ENCODE measurements around the gene OR13A1. TPM values are rescaled to one million over a fixed set of nuclear protein-coding genes. Genes with fewer than 3 reads are reported as not detected.
"Not testable (repeated sequence)": the region's sequence is repeated elsewhere in the genome, so short reads cannot be mapped to it uniquely, and the experiment has no call there.

Gene OR13A1
- total RNA-seq, 2 experiments from 2014 or later: not detected

DNA sequence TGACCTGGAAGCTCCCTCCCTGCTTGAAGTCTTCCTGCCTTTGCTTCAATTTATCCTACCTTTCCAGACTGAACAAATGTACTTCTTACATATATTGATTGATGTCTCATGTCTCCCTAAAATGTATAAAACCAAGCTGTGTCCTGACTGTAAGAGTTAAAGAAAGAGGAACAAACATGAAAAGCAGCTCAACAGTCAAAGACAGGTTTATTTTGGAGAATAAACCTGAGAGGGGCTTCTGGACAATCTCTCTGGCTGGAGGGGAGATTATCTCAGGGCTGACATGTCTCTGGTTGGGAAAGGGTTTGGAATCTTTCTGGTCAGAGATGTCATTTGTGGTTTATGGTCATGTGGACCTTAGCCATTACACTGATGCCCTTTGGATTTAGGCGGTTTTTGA lies 41.0 kb downstream of the OR13A1 start:
- Mint-ChIP-seq H3K4me1 (no peaks in the 10 kb centered on the region), H3K27me3 (peaks cover 25% of the 10 kb centered on the region), H3K36me3 (ENCODE audit: low read depth) (no peaks in the 10 kb centered on the region), H3K4me3 (no peak overlapping the region), H3K27ac (no peak overlapping the region), H3K9me3 (no peaks in the 10 kb centered on the region)
- ChIA-PET POLR2A (no interaction called here), CTCF (no interaction called here)
- no peak for DNase-seq

DNA sequence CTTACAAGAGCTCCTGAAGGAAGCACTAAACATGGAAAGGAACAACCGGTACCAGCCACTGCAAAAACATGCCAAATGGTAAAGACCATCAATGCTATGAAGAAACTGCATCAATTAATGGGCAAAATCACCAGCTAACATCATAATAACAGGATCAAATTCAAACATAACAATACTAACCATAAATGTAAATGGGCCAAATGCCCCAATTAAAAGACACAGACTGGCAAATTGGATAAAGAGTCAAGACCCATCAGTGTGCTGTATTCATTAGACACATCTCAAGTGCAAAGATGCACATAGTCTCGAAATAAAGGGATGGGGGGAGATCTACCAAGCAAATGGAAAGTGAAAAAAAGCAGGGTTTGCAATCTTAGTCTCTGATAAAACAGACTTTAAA lies 47.6 kb downstream of the OR13A1 start:
- DNase-seq; H3K4me1 Mint-ChIP-seq; CTCF ChIA-PET; POLR2A ChIA-PET; H3K4me3 Mint-ChIP-seq; H3K9me3 Mint-ChIP-seq; H3K36me3 Mint-ChIP-seq (ENCODE audit: low read depth); H3K27ac Mint-ChIP-seq: not testable (repeated sequence)
- H3K27me3 Mint-ChIP-seq: peaks cover 58% of the 10 kb centered on the region

DNA sequence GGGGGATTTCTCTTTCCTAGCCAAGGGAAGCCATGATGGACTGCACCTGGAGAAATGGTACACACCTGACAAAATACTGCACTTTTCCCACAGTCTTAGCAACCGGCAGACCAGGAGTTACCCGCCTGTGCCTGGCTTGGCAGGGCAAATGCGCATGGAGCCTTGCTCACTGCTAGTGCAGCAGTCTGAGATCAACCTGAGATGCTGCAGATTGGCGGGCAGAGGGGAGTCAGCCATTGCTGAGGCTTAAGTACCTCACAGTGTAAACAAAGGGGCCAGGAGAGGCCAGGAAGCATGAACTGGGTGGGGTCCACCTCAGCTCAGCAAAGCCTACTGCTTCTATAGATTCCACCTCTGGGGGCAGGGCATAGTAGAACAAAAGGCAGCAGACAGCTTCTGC lies 49.4 kb downstream of the OR13A1 start:
- H3K36me3 Mint-ChIP-seq (ENCODE audit: low read depth): no peaks in the 10 kb centered on the region
- H3K4me3 Mint-ChIP-seq: no peak overlapping the region
- POLR2A ChIA-PET: no interaction called here
- CTCF ChIA-PET: interaction anchor here (1.1 kb wide), 1 partner anchor 16 kb away, joined by 3 read pairs; no protein-coding TSS in a partner anchor
- no peaks in the 10 kb centered on the region for H3K4me1 Mint-ChIP-seq
- no peak for DNase-seq
- H3K27me3 Mint-ChIP-seq: peaks cover 66% of the 10 kb centered on the region
- no peaks in the 10 kb centered on the region for H3K9me3 Mint-ChIP-seq
- no peak overlapping the region for H3K27ac Mint-ChIP-seq

DNA sequence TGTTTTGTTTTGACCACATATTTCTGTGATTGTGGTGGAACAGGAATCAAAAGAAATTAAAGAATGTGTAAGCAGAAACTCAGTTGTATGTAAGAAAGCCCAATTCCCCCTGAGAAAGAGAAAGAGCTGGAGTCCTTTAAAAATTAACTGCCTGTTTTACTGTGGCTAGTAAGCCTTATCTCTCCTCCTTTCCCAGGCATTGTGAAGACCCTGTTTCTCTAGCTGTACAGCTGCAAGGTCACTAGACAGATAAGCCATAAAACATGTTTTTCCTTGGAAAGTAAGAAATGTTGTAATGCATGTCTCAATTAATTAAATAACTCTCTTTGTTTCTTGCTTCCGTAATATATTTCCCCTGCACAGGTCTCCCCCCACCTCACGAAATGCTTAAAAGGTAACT lies 53.5 kb downstream of the OR13A1 start:
- no peak for DNase-seq
- no peaks in the 10 kb centered on the region for H3K4me1 Mint-ChIP-seq
- H3K9me3 Mint-ChIP-seq: no peaks in the 10 kb centered on the region
- ChIA-PET POLR2A (no interaction called here), CTCF (interaction anchor here (2.1 kb wide), 1 partner anchor 12 kb away, joined by 9 read pairs; no protein-coding TSS in a partner anchor)
- no peak overlapping the region for H3K27ac Mint-ChIP-seq
- no peak overlapping the region for H3K4me3 Mint-ChIP-seq
- no peaks in the 10 kb centered on the region for H3K36me3 Mint-ChIP-seq (ENCODE audit: low read depth)
- H3K27me3 Mint-ChIP-seq: peaks cover 30% of the 10 kb centered on the region

DNA sequence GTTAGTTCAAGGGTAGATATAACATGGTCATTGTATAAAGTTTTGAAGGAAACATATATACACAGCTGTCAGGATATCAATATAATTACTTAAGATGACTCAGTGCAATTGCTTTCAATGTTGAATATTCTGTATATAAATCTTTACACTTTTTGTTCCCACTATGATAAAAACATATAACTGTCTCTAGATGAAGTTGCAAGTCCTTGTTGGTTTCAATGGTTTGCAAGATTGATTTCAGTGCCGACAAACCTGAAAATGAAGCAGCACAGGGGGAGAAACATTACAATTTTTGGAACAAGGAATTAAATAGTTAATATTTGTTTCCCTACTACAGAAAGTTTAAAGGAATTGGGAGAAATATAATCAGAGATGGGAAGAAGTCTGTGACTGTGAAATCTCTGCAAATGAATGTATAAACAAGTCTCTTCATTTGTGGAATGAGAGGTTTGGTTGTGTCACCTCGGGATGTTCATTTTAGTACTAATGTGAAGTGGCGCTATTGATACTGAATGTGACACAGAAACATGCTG lies 54.1 kb downstream of the OR13A1 start:
- Mint-ChIP-seq H3K9me3 (no peaks in the 10 kb centered on the region), H3K27ac (no peak overlapping the region), H3K4me3 (no peak overlapping the region), H3K4me1 (no peaks in the 10 kb centered on the region), H3K36me3 (ENCODE audit: low read depth) (no peaks in the 10 kb centered on the region), H3K27me3 (peaks cover 26% of the 10 kb centered on the region)
- CTCF ChIA-PET: interaction anchor here (0.5 kb wide), 1 partner anchor 26 kb away, joined by 4 read pairs; no protein-coding TSS in a partner anchor
- POLR2A ChIA-PET: no interaction called here
- no peak for DNase-seq

DNA sequence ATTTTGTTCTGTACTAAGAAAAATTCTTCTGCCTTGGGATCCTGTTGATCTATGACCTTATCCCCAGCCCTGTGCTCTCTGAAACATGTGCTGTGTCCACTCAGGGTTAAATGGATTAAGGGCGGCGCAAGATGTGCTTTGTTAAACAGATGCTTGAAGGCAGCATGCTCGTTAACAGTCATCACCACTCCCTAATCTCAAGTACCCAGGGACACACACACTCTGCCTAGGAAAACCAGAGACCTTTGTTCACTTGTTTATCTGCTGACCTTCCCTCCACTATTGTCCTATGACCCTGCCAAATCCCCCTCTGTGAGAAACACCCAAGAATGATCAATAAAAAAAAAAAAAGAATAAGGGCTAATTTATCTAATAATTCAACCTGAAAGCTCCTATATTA lies 54.8 kb downstream of the OR13A1 start:
- H3K4me1 Mint-ChIP-seq; DNase-seq; POLR2A ChIA-PET; H3K27ac Mint-ChIP-seq; H3K36me3 Mint-ChIP-seq (ENCODE audit: low read depth); CTCF ChIA-PET; H3K9me3 Mint-ChIP-seq; H3K4me3 Mint-ChIP-seq: not testable (repeated sequence)
- peaks cover 25% of the 10 kb centered on the region for H3K27me3 Mint-ChIP-seq

DNA sequence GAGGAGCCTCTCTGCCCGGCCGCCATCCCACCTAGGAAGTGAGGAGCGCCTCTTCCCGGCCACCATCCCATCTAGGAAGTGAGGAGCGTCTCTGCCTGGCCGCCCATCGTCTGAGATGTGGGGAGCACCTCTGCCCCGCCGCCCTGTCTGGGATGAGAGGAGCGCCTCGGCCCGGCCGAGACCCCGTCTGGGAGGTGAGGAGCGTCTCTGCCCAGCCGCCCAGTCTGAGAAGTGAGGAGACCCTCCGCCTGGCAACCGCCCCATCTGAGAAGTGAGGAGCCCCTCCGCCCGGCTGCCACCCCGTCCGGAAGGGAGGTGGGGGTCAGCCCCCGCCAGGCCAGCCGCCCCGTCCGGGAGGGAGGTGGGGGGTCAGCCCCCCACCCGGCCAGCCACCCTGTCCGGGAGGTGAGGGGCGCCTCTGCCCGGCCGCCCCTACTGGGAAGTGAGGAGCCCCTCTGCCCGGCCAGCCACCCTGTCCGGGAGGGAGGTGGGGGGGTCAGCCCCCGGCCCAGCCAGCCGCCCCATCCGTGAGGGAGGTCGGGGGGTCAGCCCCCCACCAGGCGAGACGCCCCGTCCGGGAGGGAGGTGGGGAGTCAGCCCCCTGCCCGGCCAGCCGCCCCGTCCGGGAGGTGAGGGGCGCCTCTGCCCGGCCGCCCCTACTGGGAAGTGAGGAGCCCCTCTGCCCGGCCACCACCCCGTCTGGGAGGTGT lies 55.5 kb downstream of the OR13A1 start:
- H3K4me3 Mint-ChIP-seq; DNase-seq; H3K36me3 Mint-ChIP-seq (ENCODE audit: low read depth); H3K4me1 Mint-ChIP-seq; H3K27ac Mint-ChIP-seq; POLR2A ChIA-PET; CTCF ChIA-PET; H3K9me3 Mint-ChIP-seq: not testable (repeated sequence)
- H3K27me3 Mint-ChIP-seq: peaks cover 21% of the 10 kb centered on the region

DNA sequence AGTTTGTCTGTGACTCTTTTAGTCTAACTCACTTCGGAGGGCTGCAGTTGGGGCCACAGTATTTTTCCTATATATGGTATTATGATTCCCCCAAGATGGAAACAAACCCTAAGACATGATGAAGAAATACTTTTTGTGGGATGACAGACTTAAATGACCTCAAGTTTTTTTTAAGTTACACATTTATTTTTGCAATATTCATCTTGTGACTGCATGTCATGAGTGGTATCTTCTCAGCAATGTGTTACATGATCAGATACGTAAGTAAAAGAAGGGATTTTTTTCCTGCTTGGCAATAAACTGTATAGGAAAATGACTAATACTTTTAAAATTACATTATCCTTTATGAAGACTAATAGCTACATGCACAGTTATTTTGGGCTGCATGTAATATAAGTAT lies 57.8 kb downstream of the OR13A1 start:
- DNase-seq: no peak
- Mint-ChIP-seq H3K4me3 (no peak overlapping the region), H3K27me3 (peaks cover 9% of the 10 kb centered on the region), H3K27ac (no peak overlapping the region), H3K9me3 (no peaks in the 10 kb centered on the region), H3K36me3 (ENCODE audit: low read depth) (no peaks in the 10 kb centered on the region), H3K4me1 (peaks cover 4% of the 10 kb centered on the region)
- ChIA-PET POLR2A (no interaction called here), CTCF (no interaction called here)

DNA sequence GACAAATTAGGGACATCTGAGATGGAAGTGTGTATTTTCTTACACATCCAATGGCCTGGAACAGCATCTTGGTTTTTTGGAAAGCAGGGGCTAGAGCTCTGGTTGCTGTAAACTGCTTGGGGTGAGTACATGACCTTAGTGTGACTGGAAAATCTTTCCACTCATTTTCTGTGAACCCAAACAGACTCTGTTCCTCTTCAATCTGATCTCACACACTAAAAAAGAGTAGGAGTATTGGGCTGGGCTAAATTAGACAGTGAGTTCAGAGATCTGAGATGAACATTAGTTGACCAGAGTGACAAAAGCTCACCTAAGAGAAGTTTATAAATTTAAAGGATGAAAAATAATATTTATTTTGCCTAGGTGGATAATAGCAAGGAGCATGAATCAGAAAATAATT lies 59.2 kb downstream of the OR13A1 start:
- CTCF ChIA-PET: no interaction called here
- POLR2A ChIA-PET: no interaction called here
- H3K9me3 Mint-ChIP-seq: no peaks in the 10 kb centered on the region
- no peak overlapping the region for H3K4me3 Mint-ChIP-seq
- no peak for DNase-seq
- peaks cover 4% of the 10 kb centered on the region for H3K4me1 Mint-ChIP-seq
- peaks cover under 1% of the 10 kb centered on the region for H3K27me3 Mint-ChIP-seq
- H3K27ac Mint-ChIP-seq: no peak overlapping the region
- no peaks in the 10 kb centered on the region for H3K36me3 Mint-ChIP-seq (ENCODE audit: low read depth)

DNA sequence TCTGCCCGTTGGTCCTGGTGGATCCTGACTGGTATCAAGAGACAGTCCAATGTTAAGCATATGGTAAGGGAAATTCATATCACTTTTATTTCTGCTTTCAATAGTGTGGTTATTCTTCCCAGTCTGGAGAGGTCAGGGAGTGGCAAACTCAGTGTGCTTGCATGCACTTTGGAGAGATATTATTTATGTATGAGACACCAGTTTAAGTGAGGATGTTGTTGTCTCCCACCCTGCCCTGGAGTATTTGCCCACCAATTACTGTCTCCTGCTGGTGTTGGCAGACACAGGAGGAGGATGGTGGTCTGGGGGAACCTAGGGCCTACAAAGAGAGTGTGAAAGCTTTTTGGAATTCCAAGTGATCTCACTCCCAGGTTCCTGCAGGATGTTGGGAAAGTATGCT lies 59.7 kb downstream of the OR13A1 start:
- no peaks in the 10 kb centered on the region for H3K36me3 Mint-ChIP-seq (ENCODE audit: low read depth)
- peaks cover 8% of the 10 kb centered on the region for H3K4me1 Mint-ChIP-seq
- POLR2A ChIA-PET: no interaction called here
- no peak for DNase-seq
- no peaks in the 10 kb centered on the region for H3K9me3 Mint-ChIP-seq
- H3K27me3 Mint-ChIP-seq: no peaks in the 10 kb centered on the region
- CTCF ChIA-PET: no interaction called here
- no peak overlapping the region for H3K4me3 Mint-ChIP-seq
- H3K27ac Mint-ChIP-seq: no peak overlapping the region

DNA sequence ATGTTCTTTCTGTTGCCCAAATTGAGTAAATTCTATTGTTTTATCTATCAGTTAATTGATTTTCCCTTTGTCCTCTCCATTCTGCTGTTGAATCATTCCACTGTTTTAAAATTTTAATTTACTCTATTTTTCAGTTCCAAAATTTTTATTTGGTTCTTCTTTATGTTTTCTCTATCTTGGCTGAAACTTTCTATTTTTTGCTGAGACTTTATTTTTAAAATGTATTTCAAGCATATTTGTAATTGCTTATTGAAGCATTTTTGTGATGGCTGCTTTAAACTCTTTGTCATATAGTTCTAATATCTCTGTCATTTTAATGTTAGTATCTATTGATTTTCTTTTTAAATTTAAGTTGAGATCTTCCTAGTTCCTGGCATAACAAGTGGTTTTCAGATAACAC lies 60.5 kb downstream of the OR13A1 start:
- H3K36me3 Mint-ChIP-seq (ENCODE audit: low read depth): no peaks in the 10 kb centered on the region
- no peak overlapping the region for H3K27ac Mint-ChIP-seq
- ChIA-PET CTCF (no interaction called here), POLR2A (no interaction called here)
- H3K4me1 Mint-ChIP-seq: peaks cover 15% of the 10 kb centered on the region
- no peak for DNase-seq
- no peaks in the 10 kb centered on the region for H3K9me3 Mint-ChIP-seq
- no peak overlapping the region for H3K4me3 Mint-ChIP-seq
- H3K27me3 Mint-ChIP-seq: no peaks in the 10 kb centered on the region

DNA sequence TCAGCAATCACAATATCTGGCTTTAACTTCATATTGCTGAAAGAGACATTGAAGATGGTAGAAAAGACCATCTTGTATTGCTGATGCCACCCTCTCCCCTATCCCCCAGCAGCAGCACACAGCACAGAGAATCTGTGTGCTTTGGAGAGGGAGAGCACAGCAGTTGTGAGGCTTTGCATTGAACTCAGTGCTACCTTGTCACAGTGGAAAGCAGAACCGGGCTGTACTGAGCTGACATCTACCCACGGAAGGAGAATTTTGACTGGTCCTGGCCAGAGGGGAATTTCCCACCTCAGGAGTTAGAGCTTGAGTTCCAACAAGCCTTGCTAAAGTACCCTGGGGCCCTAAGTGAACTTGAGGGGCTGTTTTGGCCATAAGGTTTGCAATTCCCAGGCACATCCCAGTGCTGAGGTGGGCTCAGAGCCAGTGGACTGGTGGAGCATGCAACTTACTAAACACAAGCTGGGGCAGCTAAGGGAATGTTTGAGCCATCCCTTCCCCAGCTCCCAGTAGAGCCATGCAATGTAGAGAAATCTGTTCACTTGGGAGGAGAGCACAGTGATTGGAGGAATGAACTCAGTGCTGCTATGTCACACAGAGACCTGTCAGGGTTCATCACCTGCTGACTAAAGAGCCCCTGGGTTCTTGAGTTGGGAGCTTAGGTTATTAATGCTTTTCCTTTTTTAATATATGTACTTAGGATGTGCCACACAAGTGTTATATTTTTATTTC lies 62.1 kb downstream of the OR13A1 start:
- H3K27me3 Mint-ChIP-seq: peaks cover 8% of the 10 kb centered on the region
- POLR2A ChIA-PET: no interaction called here
- no peak overlapping the region for H3K27ac Mint-ChIP-seq
- no peaks in the 10 kb centered on the region for H3K36me3 Mint-ChIP-seq (ENCODE audit: low read depth)
- CTCF ChIA-PET: interaction anchor here (1.5 to 1.9 kb wide), 2 partner anchors 18 to 211 kb away, joined by 3 to 6 read pairs; no protein-coding TSS in a partner anchor
- no peak for DNase-seq
- H3K9me3 Mint-ChIP-seq: no peaks in the 10 kb centered on the region
- H3K4me1 Mint-ChIP-seq: peaks cover 15% of the 10 kb centered on the region
- no peak overlapping the region for H3K4me3 Mint-ChIP-seq
